Gastroesophageal sphincter (tissue), 3 donors: Measurements from ENCODE around the gene WDR45.

Source experiments
- POLR2A ChIP-seq, 2 donors: fragments of 450-650 bp; IDR thresholded peaks; one replicate each; pipeline ENCODE4 v1.6.1; 2017; ENCODE audit warnings: antibody characterized with exemption in 2 of 2, mild to moderate bottlenecking in 2 of 2, moderate library complexity in 1 of 2
- TF ChIP-seq, protein P1 (sequence below), 4 experiments: fragments of 200-600 bp in 2 of 4; fragments of 450-650 bp in 2 of 4; sonication (generic) in 1 of 4; IDR thresholded peaks; one replicate each; pipeline ENCODE4 v1.5.1; 2017 to 2019; ENCODE audit warnings: antibody characterized with exemption in 4 of 4, mild to moderate bottlenecking in 2 of 4, moderate library complexity in 2 of 4

DNA sequence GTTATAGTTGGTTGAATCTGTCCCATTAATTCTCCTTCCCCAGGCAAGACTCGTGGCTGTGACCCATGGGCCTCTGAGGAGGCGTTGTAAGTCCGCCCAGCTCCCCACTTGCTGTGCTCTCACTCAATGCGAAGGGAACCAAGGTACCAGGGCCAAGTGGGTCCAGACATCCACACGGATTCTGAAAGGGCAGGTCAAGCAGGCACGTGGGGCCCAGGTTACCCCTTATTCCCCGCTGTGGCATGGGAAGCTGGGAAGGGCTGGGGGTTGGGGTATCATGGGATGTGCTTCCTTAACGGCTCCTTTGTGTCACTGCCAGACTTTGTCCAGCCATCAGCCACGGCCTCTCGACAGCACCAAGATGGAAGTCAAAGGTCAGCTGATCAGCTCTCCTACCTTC is 17.8 kb downstream of the WDR45 start:
- TF ChIP-seq, protein P1, sequence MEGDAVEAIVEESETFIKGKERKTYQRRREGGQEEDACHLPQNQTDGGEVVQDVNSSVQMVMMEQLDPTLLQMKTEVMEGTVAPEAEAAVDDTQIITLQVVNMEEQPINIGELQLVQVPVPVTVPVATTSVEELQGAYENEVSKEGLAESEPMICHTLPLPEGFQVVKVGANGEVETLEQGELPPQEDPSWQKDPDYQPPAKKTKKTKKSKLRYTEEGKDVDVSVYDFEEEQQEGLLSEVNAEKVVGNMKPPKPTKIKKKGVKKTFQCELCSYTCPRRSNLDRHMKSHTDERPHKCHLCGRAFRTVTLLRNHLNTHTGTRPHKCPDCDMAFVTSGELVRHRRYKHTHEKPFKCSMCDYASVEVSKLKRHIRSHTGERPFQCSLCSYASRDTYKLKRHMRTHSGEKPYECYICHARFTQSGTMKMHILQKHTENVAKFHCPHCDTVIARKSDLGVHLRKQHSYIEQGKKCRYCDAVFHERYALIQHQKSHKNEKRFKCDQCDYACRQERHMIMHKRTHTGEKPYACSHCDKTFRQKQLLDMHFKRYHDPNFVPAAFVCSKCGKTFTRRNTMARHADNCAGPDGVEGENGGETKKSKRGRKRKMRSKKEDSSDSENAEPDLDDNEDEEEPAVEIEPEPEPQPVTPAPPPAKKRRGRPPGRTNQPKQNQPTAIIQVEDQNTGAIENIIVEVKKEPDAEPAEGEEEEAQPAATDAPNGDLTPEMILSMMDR (IDR thresholded peaks at IDR 0.05), result no peak
- no peak for TF ChIP-seq POLR2A (IDR thresholded peaks at IDR 0.05)
